B cell (primary cell): ENCODE results near the gene GRM4. TPM values are rescaled to one million over a fixed set of nuclear protein-coding genes. Genes with fewer than 3 reads are reported as not detected.

ENCODE experiments used
- ATAC-seq: fragments of 200-7000 bp; cut with Tn5 transposase; one replicate; pipeline ENCODE4 v1.10.0; 2021; ENCODE audit warnings: low read depth, mild to moderate bottlenecking, moderate number of reproducible peaks, moderate library complexity
- CTCF ChIA-PET: fragments of 350-600 bp; sonication (Branson Sonifier 250); formaldehyde crosslinking; loops from one replicate; lab custom pipeline; 2021; ENCODE audit warnings: antibody characterized with exemption, inconsistent platforms; lab: Charles Lee
- POLR2A ChIA-PET: fragments of 350-600 bp; sonication (Branson Sonifier 250); formaldehyde crosslinking; loops from one replicate; lab custom pipeline; 2021; ENCODE audit warnings: antibody characterized with exemption; lab: Charles Lee
- DNase-seq: peaks from one replicate; pipeline ENCODE4 v3.0.0; 2013
- H2AFZ ChIP-seq: 2 replicates; pipeline ENCODE4 v1.6.1; 2012; ENCODE audit warnings: mild to moderate bottlenecking, low read depth, low read length; ENCODE audit not compliant: insufficient read depth, poor library complexity, severe bottlenecking
- H3K27ac ChIP-seq, 2 donors: 1 replicate in 1 of 2; 2 replicates in 1 of 2; pipeline ENCODE4 v1.5.1; 2012 to 2013; ENCODE audit warnings: low read length in 2 of 2, mild to moderate bottlenecking in 2 of 2, moderate library complexity in 1 of 2
- H3K27me3 ChIP-seq, 4 experiments: fragments of 200-600 bp in 1 of 4; sonication (generic) in 1 of 4; replicated peaks in 1 of 4; 1 replicate in 2 of 4; 2 replicates in 2 of 4; pipeline versions ENCODE4 v1.6.1 to v1.7.0; 2013 to 2016; ENCODE audit warnings: low read length in 3 of 4, mild to moderate bottlenecking in 2 of 4, mixed read lengths in 1 of 4, moderate library complexity in 1 of 4; ENCODE audit not compliant: insufficient read depth in 4 of 4, control insufficient read depth in 3 of 4; ENCODE audit errors: control extremely low read depth in 1 of 4
- H3K36me3 ChIP-seq, 2 experiments: replicated peaks in 1 of 2; 1 replicate in 1 of 2; 2 replicates in 1 of 2; pipeline versions ENCODE4 v1.6.1 to v1.7.1; 2013; ENCODE audit warnings: low read length in 1 of 2; ENCODE audit not compliant: insufficient read depth in 2 of 2, control insufficient read depth in 1 of 2; ENCODE audit errors: control extremely low read depth in 1 of 2, extremely low read depth in 1 of 2
- H3K4me1 ChIP-seq, 2 donors: fragments of 200-600 bp in 1 of 2; sonication (generic) in 1 of 2; 1 replicate in 1 of 2; 2 replicates in 1 of 2; pipeline versions ENCODE4 v1.5.1 to v1.6.1; 2013 to 2017; ENCODE audit warnings: low read length in 2 of 2; ENCODE audit not compliant: control insufficient read depth in 2 of 2, insufficient read depth in 2 of 2
- H3K4me2 ChIP-seq: replicated peaks from 2 replicates; pipeline ENCODE3; 2012; ENCODE audit warnings: mild to moderate bottlenecking, low read depth, low read length; ENCODE audit not compliant: poor library complexity, severe bottlenecking
- H3K4me3 ChIP-seq, 5 experiments: fragments of 200-600 bp in 1 of 5; sonication (generic) in 1 of 5; 1 replicate in 3 of 5; 2 replicates in 2 of 5; pipeline versions ENCODE4 v1.5.1 to v1.7.0; 2011 to 2016; ENCODE audit warnings: low read length in 4 of 5, mild to moderate bottlenecking in 4 of 5, low read depth in 2 of 5, control low read depth in 1 of 5, moderate library complexity in 1 of 5; ENCODE audit not compliant: insufficient read depth in 1 of 5; ENCODE audit errors: control extremely low read depth in 1 of 5, extremely low read depth in 1 of 5
- H3K79me2 ChIP-seq: fragments of 200-600 bp; sonication (generic); one replicate; pipeline ENCODE4 v1.6.0; 2016; ENCODE audit warnings: low read length; ENCODE audit not compliant: control insufficient read depth, insufficient read depth
- H3K9ac ChIP-seq: fragments of 200-600 bp; sonication (generic); 2 replicates; pipeline ENCODE4 v1.6.1; 2017; ENCODE audit warnings: mild to moderate bottlenecking, low read length, moderate library complexity
- H3K9me3 ChIP-seq, 3 donors: one replicate each; pipeline versions ENCODE4 v1.6.1 to v1.7.1; 2013; ENCODE audit warnings: low read length in 2 of 3; ENCODE audit not compliant: control insufficient read depth in 2 of 3, insufficient read depth in 1 of 3; ENCODE audit errors: control extremely low read depth in 1 of 3
- H4K20me1 ChIP-seq: 2 replicates; pipeline ENCODE4 v1.6.0; 2012; ENCODE audit warnings: mild to moderate bottlenecking, low read length; ENCODE audit not compliant: insufficient read depth, control insufficient read depth, poor library complexity, severe bottlenecking
- H3K27ac Mint-ChIP-seq: one replicate; pipeline ENCODE4 v1.8.0; 2021; ENCODE audit warnings: mixed read lengths
- H3K27me3 Mint-ChIP-seq: one replicate; pipeline ENCODE4 v1.8.0; 2021; ENCODE audit warnings: mixed read lengths
- H3K4me1 Mint-ChIP-seq: one replicate; pipeline ENCODE4 v1.8.0; 2021; ENCODE audit warnings: mixed read lengths
- H3K4me3 Mint-ChIP-seq: one replicate; pipeline ENCODE4 v1.8.0; 2021; ENCODE audit warnings: mixed read lengths
- H3K9me3 Mint-ChIP-seq: one replicate; pipeline ENCODE4 v1.8.0; 2022; ENCODE audit warnings: mixed read lengths; ENCODE audit not compliant: insufficient read depth
- CTCF ChIP-seq: fragments of 200-600 bp; IDR thresholded peaks from one replicate; pipeline ENCODE4 v1.8.0; 2022; ENCODE audit warnings: antibody characterized with exemption, mild to moderate bottlenecking
- EZH2 ChIP-seq: IDR thresholded peaks from 2 replicates; pipeline ENCODE4 v1.6.1; 2012; ENCODE audit warnings: borderline replicate concordance, low read depth, mild to moderate bottlenecking, moderate library complexity, low read length; ENCODE audit not compliant: insufficient read depth, poor library complexity, severe bottlenecking
- WGBS: methylation state at CpG from one replicate; pipeline ENCODE4 v1.1.5; 2013; ENCODE audit warnings: missing lambda C conversion rate; ENCODE audit not compliant: insufficient coverage; 5-methylcytosine and 5-hydroxymethylcytosine counted together
- intact Hi-C: fragments of 100-400 bp; cut with micrococcal nuclease; formaldehyde crosslinking; loops from one replicate; pipeline ENCODE4 v1.10.0; 2022
- polyA plus RNA-seq: library from polyadenylated mRNA; depleted of rRNA; stranded (reverse); fragments of >200 nt; gene quantifications from 2 replicates; pipeline ENCODE4 v1.2.3, GENCODE V29; 2012
- total RNA-seq, 2 donors: library from RNA; stranded (reverse); fragments of 120-200 nt in 1 of 2; gene quantifications; 1 replicate in 1 of 2; 2 replicates in 1 of 2; pipeline versions ENCODE4 v1.2.3 to v1.2.4, GENCODE V29; 2013 to 2022

Gene GRM4
- total and polyA plus RNA-seq, 2 donors (not counting 1 experiment from before 2014, with no cell fraction given): 0.04 TPM; not detected in 1

- no peak overlapping the region for H3K27ac Mint-ChIP-seq
- peaks cover 0 to 18% (median 0%) of the 10 kb centered on the region in 3 donors for H3K9me3 ChIP-seq
Observed at GRCh38 chr6:34047913-34048867, 97.7 kb downstream of the GRM4 start.

More at GRCh38 chr6:34047913-34048867, 97.7 kb downstream of the GRM4 start:
- TF ChIP-seq EZH2 (no peak), CTCF (no peak)
- Mint-ChIP-seq H3K27me3 (peaks cover 27% of the 10 kb centered on the region), H3K4me3 (no peak overlapping the region), H3K9me3 (no peaks in the 10 kb centered on the region), H3K4me1 (peaks cover 11% of the 10 kb centered on the region)
- Histone ChIP-seq H3K9ac (no peak overlapping the region), H2AFZ (no peak overlapping the region), H3K36me3 (no peaks in the 10 kb centered on the region), H3K4me2 (no peak overlapping the region), H3K4me3 (no peak overlapping the region), H4K20me1 (no peaks in the 10 kb centered on the region), H3K27me3 (peaks cover 0 to 8% (median 1%) of the 10 kb centered on the region in 4 experiments), H3K27ac (no peak overlapping the region), H3K4me1 (no peaks in the 10 kb centered on the region), H3K79me2 (no peaks in the 10 kb centered on the region)
- WGBS: 63% methylated on average over 7 of the region's 15 CpGs
- POLR2A ChIA-PET: no interaction called here
- CTCF ChIA-PET: no interaction called here
- intact Hi-C loops: no loop called here
- no peak for ATAC-seq
- no peak for DNase-seq
